NCI-H82 (cell line): Measurements from ENCODE around the gene CRHR1.
A peak's percentile ranks its signal among the peaks of the same experiment; 100 is the strongest.
"Not testable (repeated sequence)": the region's sequence is repeated elsewhere in the genome, so short reads cannot be mapped to it uniquely, and the experiment has no call there.

Experiments used
- DNase-seq: peaks from one replicate; lab custom pipeline; 2025; lab: John Stamatoyannopoulos, UW

Gene CRHR1

DNA sequence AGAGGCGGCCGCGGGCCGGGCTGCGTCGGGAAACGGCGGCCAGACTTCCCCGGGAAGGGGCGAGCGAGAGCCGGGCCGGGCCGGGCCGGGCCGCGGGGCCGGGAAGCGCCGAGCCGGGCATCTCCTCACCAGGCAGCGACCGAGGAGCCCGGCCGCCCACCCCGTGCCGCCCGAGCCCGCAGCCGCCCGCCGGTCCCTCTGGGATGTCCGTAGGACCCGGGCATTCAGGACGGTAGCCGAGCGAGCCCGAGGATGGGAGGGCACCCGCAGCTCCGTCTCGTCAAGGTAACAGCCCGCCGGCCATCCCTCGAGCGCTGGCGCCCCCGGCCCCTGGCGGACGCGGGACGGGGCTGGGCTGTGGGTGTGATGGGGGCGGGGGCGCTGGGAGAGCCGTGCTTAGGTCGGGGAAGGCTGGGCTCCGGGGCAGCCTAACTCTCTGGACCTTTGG, at the start of gene CRHR1:
Gene CRHR1 (plus strand): TSS at position 28 of the 448 bp plus-strand sequence. CDS start 225 bp downstream, at position 253.
- DNase-seq: no peak

DNA sequence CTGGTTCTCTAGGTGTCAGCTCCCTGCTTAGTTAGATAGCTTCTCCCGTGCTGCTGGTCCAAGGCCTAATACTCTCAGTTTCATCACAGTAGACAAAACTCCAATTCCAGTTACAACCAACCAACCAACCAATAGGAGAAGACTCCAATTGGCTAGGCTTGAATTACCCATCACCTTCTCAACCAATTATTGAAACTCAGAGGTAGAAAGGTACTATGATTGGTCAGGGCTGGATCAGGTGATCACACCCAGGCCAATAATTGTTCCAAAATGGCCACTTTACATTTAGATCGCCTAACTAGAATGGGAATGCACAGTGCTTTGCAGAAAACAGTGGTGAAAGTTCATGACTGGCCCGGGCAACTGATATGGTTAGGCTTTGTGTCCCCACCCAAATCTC, 49.5 kb upstream of the CRHR1 start:
- DNase-seq: peak; percentile 76

DNA sequence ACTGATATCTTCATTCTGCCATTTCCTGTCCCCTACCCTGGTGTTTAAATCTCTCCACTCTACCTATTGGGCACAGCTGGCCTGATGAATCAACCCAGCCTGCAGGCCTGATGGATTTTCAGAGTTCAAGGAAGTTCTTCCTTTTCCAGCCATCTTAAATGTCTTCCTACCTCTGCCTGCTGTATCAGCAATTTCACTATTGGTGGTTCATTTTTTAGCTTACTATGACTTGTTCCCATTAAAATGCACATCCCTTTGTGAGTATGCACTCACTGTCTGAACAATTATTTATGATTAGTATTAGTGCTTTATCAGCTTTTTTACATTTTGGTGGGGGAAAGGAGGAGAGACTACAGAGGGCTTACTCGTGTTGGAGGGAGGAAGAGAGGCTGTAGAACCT, 48.6 kb upstream of the CRHR1 start:
- no peak for DNase-seq

DNA sequence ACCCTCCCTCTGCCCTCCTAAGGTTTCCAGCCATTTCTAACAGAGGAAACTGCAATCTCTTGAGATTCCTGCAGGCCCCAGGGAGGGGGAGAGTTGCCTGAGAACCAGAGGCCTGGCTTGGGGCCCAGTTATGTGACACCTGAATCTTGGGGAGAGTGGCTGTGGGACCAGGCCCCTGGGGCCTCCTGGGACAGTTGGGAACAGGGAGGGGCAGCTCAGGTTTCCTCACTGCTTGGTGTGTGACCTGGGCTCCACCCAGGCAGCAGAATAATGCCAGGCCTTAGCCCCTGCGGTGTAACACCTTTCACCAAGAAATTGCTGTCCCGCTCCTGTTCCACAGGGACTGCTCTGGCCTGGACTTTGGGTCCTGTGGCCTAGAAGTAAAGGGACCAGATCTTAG, 44.3 kb upstream of the CRHR1 start:
- DNase-seq: no peak

DNA sequence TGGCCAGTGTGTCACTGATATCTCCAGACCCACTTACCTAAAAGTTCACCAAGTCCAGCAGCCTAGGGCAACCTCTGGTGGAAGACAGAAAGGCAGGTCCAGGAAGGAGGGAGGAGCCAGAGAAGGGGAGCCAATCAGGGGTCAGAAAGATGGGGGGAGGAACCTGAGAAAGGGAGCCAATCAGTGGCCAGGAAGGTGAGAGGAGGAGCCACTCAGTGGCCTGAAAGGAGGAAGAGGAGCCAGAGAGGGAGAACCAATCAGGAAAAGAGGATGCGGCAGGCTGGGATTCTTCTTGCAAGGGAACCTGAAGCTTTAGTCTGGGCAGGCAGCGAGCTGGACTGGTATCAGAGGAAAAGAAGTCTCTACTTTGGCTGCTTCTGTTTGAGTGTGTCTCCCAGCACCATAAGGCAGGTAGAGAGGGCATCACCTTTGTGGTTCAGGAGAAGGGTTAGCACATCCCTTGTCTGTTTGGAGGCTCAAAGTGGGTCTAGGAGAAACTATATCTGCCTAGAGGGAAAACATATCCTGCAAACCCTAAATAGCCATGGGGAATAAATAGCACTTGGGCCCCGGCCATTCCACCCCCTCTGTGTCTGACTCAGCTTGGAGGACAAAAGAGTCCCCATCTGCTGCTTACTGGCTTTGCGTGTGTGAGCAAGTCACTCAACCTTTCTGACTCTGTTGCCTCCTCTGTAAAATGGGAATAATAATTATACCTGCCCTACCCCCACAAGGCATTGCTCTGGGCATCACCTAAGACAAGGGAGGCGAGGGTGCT, 43.4 kb upstream of the CRHR1 start:
- DNase-seq: peak; percentile 99

DNA sequence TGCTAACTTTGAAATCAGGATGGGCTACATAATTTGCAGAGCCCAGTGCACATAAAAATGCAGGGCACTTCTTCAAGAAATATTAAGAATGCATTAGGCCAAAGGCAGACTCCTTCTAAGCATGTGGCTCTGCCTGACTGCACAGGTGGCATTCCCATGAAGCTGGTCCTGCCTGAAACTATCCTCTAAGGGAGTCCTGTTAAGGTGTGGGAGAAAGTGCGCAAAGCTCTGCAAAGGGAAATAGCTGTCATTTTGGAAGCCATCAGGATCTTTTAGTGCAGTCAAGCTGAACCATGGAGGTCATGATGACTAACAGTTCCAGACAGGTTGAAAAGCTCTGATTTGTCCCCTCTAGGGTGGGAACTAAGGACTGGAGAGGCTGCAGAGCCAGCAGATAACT, 41.9 kb upstream of the CRHR1 start:
- DNase-seq: no peak

DNA sequence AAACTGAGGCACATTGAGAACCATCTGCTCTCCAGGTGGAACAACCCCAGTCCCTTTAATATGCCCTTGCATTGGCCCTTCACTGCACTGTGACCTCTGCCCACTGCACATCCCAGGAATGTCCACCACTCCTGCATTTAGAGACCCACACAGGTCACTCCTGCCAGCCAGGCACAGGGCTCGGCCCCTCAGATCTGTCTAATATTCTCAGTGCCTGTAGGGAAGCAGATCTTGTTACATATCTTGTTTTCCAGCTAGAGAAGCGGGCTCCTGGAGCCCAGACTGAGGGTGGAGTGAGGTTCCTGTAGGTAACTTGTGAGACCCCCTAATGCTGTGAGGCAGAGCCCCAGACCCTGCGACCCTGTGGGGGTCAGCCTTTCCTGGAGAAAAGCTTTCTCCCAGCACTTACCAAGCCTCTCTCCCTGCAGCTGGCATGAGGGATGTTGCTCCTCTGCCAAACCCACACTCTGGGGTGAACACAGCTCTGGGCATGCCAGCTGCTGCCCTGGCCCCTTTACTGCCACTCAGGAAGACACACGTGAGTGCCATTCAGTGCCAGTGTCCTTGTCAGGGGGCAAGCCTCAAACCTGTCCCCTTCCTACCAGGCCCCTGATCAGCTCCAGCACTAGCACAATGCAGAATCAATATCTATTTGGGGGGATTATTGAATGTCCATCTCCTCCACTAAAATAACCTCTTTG, 40.3 kb upstream of the CRHR1 start:
- DNase-seq: no peak

DNA sequence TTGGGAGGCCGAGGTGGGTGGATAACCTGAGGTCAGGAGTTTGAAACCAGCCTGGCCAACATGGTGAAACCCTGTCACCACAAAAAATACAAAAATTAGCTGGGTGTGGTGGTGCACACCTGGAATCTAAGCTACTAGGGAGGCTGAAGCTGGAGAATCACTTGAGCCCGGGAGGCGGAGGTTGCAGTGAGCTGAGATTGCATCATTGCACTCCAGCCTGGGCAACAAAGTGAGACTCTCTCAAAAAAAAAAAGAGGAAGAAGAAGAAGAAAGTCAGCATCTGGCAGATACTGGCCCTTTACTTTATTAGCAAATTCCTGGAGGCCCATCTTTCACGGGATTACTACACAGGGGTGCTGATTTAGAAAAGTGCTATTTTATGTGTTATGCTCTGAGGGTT, 39.3 kb upstream of the CRHR1 start:
- not testable (repeated sequence) for DNase-seq

DNA sequence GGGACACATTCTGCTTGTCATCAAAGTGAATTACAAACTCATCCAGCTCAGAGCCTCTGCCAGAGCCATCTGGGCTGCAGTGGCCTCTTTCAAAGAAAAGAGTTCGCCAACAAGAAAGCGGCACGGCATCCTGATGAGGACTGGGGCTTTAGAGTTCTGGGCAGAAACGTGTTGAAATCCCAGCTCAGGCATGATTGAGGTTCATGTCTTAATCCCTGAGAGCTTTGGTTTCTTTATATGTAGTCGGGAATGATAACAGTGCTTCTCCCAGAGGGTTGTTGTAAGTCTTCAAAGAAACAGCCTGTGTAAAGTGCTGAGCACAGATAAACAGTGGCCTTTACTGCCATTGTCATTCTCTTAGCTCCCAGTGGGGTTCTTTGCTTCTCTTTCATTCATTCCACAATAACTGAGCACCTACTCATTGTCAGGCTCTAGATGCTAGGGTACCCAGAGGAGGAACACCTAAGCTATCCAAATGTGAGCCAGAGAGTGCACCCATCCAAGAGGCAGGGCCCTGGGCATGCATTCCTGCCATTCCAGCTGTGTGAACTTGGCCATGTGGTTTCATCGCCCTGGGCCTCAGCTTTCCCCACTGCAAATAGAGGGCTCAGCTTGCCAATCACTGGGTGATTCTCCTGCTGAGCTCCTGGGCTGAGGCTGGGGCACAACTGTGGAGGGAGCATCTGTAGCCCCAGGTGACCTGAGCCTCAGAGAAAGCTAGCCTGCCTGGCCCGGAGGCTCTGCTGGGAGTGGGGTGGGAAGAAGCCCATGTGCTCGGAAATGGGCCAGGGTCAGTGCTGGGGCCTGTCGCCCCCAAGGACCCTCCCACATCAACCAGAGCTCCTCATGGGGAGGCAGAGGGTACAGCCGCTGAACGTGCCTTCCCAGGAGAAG, 38.3 kb upstream of the CRHR1 start:
- peak; percentile 34 for DNase-seq

DNA sequence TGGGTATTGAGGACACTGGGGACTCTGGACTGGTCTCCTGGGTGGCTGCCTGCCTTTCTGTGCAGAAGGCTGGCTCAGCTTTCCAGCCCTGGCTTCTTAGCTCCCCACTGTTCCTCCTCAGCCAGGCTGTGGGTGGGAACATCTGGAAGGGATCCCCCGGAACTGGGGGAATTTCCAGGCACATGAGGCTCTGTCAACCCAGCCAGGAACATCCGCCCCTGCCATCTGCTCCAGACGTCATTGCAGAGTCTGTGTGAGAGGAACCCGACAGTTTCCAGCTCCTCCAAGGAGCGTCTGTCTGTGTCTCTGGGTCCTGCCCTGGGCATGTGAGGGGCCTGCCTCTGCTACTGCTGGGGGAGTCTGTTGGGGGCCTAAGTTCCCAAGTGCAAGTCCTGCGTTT, 36.2 kb upstream of the CRHR1 start:
- peak; percentile 74 for DNase-seq

DNA sequence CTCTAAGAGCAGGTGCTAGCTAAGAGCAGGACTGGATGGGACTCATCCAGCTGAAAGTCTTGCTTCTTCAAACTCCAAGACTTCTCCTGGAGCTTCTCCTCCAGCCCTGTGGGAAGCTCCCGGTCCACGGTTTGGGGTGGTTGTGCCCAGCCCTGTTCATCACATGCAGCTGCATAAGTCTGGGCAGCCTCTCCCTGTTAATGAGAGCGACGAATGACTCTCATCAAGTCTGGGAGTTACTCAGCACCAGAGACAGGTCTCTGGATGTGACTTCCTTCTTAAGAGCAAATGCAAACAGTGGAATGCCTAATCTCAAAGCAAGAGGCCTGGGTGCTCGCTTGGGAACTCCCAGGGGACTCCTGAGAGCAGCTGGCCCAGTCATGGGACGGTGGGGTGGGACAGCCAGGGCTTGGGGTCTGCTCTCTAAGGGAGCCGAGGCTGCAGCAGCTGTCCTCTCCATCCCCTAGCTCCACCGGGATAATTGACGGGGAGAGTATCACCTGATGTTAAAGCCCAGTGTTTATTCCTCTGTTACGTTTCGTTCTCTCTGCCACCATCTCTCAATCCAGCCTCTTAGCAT, 35.3 kb upstream of the CRHR1 start:
- peak; percentile 97 for DNase-seq

DNA sequence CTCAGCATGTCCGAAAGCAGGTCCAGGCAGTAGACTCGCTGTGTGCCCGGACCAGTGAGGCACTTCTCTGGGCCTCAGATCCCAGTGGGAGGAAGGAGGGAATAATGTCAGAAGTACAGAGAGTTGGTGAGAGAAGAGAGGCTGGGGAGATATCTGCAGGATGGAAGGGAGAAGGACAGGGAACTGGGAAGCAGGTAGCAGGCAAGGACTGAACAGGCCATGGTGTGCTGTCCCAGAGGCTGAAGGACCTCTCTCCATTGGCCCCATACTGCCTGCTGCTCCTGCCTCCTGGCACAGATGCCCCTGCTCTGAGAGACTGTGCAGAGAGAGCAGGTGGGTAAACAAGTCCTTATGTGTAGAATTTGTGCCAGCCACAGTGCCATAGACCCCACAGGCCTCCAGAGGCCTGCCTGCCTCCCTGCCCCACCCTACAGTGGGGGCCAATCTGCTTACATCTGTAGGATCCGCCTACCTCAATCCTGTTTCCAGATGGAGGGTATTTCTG, 34.2 kb upstream of the CRHR1 start:
- peak; percentile 77 for DNase-seq

DNA sequence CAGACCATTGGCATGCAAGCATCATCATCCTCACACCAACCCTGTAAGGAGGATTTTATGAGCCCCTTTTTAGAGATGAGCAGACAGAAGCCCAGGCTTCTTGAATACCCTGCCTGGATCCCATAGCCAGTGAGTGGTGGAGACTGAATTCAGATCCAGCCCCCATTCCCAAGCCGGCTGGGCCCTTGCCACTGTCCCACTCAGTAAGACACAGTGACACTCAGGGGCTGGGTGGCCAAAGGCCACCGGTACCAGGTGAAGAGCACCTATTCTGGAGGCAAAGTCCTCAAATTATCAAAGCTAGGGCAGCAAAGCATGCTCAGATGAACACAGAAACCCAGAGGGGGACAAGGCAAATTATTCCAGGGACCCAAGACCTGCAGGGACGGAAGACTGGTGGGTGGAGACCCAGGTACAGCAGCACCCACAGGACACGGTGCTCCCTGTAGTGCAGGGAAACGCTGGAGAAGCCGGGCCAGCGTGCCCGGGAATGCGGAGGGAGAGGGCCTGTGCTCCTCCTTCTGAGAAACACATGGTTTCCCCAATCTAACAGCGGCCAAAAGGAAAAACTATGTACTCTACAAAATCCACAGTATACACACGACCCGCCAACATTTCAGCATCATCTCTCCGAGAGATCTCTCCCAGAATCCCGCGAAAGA, 33.2 kb upstream of the CRHR1 start:
- DNase-seq: no peak

DNA sequence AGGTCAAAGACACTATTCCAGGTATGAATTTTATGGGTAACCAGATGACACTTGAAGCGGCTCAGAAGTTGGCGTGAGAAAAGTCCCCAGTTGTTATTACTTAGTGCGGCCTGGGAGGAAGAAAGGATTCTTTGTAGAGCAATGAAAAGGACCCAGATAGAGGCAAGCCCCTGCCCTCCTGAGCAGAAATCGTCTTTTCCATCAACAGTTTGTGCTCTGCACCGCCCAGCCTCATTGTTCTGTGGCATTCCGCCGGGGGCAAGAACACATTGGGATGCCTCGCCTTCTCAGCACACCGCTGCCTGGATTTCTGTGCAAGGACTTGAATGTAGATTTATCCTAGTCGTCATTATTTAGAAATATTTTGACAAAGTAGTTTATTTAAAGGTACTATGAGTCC, 32.7 kb upstream of the CRHR1 start:
- no peak for DNase-seq

DNA sequence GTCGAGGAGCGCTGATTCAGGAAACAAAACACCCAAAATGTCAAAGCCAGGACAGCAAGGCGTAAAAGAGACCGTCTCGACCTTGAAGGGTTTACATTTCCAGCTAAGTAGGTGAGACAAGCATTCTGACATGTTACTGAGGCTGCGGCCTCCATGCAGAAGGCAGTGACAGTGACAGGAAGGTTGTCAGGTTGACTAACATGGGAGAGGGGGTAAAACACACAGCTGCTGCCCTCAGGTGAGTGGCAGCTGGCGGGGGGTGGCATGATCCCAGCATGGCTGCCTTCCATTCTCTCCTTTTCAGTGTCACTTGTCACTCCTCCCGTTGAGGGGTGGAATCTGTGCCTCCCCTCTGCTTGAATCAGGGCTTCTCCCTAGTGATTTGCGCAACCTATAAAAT, 31.9 kb upstream of the CRHR1 start:
- DNase-seq: no peak

DNA sequence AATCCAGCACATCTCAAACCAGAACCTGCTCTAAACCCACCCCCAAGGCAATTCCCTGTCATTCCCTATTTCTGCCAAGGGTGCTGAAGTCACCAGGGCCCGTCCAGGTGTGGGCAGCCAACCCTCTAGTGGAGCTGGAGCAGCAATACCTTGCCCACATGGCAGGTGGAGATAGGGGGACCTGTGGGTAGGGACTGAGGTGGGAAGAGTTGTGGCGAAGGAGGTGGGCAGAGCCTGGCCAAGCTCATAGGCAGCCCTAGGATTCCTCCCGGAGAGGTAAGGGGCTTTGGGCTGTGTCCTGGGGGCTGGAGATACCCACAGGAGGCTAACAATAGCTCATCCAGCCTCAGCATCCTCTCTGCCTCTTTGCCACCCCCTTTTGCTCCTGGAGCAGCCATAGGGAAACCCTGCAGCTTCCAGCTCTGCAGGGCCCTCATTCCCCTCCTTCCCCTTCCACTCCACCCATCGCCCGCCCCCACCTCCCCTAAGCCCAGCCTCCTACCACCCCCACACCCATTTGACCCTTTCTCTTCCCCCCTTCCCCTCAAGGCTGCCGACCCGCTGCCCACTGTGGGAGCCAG, 30.4 kb upstream of the CRHR1 start:
- no peak for DNase-seq

DNA sequence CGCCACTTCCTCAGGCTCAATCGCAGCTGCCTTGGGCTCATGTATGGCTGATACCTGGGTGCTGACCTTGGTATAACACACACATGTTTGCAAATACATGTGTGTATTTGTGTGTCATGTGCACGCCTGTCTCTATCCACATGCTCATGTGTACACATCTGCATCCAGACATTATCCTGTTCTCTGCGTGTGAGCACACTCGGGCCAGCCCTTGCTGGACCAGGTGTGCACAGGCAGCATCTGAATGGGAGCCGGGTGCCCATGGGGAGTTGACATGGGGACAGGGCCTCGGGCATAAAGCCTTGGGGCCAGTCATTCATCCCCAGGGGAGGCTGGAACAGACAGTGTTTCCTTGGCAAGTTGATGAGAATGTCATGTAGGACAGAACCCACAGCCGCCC, 29.1 kb upstream of the CRHR1 start:
- no peak for DNase-seq

DNA sequence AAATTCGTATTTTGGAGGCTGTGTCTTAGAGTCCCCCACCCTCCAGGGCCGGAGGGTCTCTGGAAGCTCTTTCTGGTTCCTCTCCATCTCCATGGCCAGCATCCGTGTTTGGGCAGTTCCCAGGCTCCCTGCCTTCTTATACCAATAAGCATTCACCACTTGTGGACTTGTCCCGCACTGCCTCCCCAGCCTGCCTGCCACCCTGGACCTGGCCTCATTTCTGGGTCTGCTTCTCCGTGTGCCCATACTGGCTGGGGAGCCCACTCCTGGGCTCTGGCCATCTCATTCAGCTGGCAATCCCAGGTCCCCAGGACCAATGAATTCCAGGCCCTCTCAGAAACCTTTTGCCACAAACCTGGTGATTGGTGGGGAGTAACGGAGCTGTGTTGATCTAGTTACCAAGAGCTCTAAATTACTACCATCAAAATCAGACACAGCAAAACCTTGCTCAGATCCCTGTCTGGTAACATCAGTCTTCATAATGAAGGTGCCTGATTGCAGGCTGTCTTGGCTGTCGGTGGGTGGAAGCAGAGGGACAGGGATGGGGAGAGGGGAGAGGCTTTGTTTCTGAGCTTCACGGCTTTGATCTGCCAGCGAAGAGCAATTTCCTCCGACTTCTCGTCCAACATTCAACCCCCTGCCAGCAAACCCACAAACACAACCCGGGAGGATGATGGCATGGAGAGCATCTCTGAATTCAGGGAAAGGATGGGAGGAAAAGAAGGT, 27.7 kb upstream of the CRHR1 start:
- peak; percentile 44 for DNase-seq

DNA sequence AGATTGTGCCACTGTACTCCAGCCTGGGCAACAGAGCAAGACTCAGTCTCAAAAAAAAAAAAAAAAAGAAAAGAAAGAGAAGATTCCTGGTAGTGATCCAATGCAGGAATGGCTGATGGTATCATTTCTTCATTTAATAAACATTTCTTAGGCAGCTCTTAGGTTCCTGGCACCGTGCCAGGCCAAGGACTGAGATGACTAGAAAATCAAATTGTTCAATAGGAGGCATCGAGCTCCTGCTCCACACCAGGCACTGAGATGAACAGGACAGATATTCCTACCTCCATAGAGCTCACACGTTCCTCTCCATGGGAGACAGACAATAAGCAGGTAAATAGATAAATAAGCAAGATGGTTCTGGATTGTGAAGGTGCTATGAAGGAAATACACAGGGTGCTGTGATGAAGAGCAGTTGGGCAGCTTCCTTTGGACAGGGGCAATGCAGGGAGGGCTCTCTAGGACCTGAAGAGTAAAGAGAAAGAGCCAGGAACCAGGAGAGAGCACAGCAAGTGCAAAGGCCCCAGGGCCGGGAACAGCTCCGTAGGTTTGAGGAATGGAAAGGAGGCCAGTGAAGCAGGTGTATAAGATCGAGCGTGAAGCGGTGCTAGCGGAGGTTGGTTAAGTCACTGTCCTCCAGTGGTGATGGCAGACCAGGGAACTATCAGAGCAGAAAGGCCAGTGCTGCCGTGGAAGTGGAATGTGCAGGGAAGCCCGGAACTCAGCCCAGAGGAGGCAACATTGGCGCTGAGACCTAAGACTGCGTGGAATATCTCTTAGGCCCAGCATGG, 26.5 kb upstream of the CRHR1 start:
- DNase-seq: no peak

DNA sequence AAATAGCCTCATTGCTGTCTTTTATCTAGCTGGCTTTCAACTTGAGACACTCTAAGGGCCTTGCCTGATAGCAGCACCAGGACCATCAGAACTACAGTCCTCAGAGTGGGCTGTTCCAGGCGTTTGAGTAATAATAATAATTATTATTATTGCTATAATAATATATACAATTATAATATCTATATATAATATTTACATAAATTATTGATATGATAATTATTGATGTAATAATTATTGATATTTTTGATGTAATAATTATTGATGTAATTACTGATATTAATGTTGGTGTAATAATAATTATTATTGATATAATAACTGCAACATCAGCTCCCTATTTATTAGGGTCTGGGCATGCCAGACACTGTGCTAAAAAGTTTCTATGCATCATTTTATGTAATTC, 25.6 kb upstream of the CRHR1 start:
- no peak for DNase-seq
